ENCODE data around the gene NRN1L.
A peak's percentile ranks its signal among the peaks of the same experiment; 100 is the strongest.

Gene NRN1L

DNA sequence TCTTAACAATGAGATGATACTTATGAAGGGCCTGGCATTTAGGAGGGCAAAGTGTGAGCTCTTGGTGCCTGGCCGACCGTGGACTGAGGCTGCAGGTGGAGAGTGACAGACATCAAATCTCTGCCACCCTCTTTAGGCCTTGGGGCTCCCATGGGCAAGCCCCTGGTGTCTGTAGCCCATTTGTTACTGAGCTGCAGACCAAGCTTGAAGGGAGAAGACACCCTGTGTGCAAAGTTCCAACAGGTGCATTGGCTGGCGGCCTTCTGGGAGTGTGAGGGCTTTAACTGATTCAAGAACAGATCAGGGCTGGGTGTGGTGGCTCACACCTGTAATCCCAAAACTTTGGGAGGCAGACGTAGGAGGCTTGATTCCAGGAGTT is 47.8 kb downstream of the NRN1L start:
- TF ChIP-seq ZBTB7A (IDR thresholded peaks at IDR 0.05; ENCODE audit: low read depth) (no peak), CEBPB (IDR thresholded peaks at IDR 0.05) (no peak), CREB1 (IDR thresholded peaks at IDR 0.05; ENCODE audit: low read depth) (no peak), NFIC (IDR thresholded peaks at IDR 0.05) (no peak), TEAD4 (IDR thresholded peaks at IDR 0.05) (no peak), FOXM1 (IDR thresholded peaks at IDR 0.05; ENCODE audit: borderline replicate concordance, low read depth) (no peak), YY1 (IDR thresholded peaks at IDR 0.05; ENCODE audit: low read depth) (no peak), TAF1 (IDR thresholded peaks at IDR 0.05; ENCODE audit: low read depth) (no peak), RAD21 (IDR thresholded peaks at IDR 0.05; ENCODE audit: low read depth) (no peak), TCF12 (IDR thresholded peaks at IDR 0.05; ENCODE audit: low read depth) (no peak), EP300 (IDR thresholded peaks at IDR 0.05; ENCODE audit: borderline replicate concordance) (no peak)
- TF ChIP-seq, protein P1, sequence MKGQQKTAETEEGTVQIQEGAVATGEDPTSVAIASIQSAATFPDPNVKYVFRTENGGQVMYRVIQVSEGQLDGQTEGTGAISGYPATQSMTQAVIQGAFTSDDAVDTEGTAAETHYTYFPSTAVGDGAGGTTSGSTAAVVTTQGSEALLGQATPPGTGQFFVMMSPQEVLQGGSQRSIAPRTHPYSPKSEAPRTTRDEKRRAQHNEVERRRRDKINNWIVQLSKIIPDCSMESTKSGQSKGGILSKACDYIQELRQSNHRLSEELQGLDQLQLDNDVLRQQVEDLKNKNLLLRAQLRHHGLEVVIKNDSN (IDR thresholded peaks at IDR 0.05) = no peak
- TF ChIP-seq, protein P2, sequence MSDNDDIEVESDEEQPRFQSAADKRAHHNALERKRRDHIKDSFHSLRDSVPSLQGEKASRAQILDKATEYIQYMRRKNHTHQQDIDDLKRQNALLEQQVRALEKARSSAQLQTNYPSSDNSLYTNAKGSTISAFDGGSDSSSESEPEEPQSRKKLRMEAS (IDR thresholded peaks at IDR 0.05) = no peak

DNA sequence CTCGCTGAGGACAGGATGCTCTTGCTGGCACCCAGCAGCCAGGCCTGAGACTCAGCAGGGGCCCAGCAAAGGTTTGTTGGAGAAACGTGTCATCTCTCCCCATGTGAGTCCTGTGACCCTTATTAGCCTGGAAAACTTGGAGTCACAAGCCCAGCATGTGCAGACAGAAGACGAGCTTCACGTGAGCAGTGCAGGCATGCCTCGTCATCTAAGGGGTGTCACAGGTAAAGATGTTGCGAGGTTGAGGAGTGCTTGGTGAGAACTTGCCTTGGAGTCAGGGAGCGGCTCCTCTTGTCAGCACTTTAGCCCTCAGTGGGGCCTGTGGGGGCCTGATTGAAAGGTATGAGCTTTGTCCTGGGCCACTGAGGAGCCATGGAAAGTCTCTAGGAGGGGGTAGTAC is 49.1 kb downstream of the NRN1L start:
- TF ChIP-seq RAD21 (IDR thresholded peaks at IDR 0.05; ENCODE audit: low read depth) (no peak), CEBPB (IDR thresholded peaks at IDR 0.05) (no peak), TAF1 (IDR thresholded peaks at IDR 0.05; ENCODE audit: low read depth) (no peak), ZBTB7A (IDR thresholded peaks at IDR 0.05; ENCODE audit: low read depth) (no peak), TCF12 (IDR thresholded peaks at IDR 0.05; ENCODE audit: low read depth) (no peak), EGR1 (IDR thresholded peaks at IDR 0.05) (no peak), EP300 (IDR thresholded peaks at IDR 0.05; ENCODE audit: borderline replicate concordance) (no peak), CREB1 (IDR thresholded peaks at IDR 0.05; ENCODE audit: low read depth) (no peak), NFIC (IDR thresholded peaks at IDR 0.05) (no peak)
- TF ChIP-seq, protein P1 (IDR thresholded peaks at IDR 0.05) = no peak

DNA sequence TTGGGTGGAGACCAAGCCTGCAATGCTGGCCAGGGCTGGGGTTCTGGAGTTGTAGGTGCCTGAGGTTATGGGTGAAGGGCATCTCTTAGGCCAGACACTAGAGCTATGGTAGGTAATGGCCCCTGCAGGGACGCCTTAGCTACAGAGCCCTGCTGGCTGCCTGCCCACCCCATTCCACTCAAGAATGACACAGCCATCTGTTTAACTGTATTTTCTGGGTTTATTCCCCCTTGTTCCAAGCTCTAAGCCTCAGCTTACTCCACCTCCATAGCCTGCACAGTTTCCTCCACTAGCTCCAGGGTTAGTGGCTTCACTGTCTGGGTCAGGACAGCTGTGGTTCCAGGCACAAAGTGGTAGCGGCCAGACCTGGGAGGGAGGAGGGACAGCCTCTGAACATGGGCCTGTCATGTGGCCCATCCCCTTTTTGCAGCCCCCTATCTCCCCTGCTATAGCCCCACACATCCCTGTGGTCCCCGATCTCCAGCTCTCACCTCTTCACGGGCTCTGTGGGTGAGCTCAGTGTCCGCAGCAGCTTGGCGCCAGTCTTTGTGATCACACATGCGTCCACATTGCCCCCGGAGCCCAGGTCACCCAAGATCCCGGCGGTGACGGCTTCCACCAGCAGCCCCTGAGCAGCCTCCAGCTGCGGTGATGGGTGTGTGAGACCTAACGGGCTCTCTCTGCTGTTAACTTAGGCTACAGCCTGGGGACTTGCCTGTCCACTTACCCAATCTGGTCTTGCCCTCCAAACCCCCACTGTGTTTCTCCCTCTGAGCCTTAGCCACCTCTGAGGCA is 49.8 kb downstream of the NRN1L start:
- no peak for TF ChIP-seq YY1 (IDR thresholded peaks at IDR 0.05; ENCODE audit: low read depth)

DNA sequence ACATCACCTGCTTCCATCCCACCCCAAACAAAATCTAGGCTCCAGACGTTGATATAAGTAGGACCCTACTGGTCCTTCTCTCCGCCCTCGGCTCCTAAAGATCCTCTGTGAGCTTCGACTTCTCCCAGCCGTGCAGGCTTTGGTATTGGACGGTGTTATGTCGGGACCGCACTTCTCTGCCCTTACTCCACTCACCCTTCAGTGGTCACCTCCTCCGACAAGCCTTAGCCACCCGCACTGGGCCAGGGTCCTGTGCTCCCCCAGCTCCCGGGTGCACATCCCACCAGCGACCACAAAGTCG is 50.4 kb downstream of the NRN1L start:
- TF ChIP-seq, protein P1 (IDR thresholded peaks at IDR 0.05) = no peak
- TF ChIP-seq TEAD4 (IDR thresholded peaks at IDR 0.05) (no peak), CEBPB (IDR thresholded peaks at IDR 0.05) (no peak), EP300 (IDR thresholded peaks at IDR 0.05; ENCODE audit: borderline replicate concordance) (no peak), EGR1 (IDR thresholded peaks at IDR 0.05) (no peak), NFIC (IDR thresholded peaks at IDR 0.05) (no peak), ZBTB7A (IDR thresholded peaks at IDR 0.05; ENCODE audit: low read depth) (no peak), FOXM1 (IDR thresholded peaks at IDR 0.05; ENCODE audit: borderline replicate concordance, low read depth) (no peak), TCF12 (IDR thresholded peaks at IDR 0.05; ENCODE audit: low read depth) (no peak)
- TF ChIP-seq, protein P3, sequence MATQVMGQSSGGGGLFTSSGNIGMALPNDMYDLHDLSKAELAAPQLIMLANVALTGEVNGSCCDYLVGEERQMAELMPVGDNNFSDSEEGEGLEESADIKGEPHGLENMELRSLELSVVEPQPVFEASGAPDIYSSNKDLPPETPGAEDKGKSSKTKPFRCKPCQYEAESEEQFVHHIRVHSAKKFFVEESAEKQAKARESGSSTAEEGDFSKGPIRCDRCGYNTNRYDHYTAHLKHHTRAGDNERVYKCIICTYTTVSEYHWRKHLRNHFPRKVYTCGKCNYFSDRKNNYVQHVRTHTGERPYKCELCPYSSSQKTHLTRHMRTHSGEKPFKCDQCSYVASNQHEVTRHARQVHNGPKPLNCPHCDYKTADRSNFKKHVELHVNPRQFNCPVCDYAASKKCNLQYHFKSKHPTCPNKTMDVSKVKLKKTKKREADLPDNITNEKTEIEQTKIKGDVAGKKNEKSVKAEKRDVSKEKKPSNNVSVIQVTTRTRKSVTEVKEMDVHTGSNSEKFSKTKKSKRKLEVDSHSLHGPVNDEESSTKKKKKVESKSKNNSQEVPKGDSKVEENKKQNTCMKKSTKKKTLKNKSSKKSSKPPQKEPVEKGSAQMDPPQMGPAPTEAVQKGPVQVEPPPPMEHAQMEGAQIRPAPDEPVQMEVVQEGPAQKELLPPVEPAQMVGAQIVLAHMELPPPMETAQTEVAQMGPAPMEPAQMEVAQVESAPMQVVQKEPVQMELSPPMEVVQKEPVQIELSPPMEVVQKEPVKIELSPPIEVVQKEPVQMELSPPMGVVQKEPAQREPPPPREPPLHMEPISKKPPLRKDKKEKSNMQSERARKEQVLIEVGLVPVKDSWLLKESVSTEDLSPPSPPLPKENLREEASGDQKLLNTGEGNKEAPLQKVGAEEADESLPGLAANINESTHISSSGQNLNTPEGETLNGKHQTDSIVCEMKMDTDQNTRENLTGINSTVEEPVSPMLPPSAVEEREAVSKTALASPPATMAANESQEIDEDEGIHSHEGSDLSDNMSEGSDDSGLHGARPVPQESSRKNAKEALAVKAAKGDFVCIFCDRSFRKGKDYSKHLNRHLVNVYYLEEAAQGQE (IDR thresholded peaks at IDR 0.05; ENCODE audit: low read depth) = no peak

DNA sequence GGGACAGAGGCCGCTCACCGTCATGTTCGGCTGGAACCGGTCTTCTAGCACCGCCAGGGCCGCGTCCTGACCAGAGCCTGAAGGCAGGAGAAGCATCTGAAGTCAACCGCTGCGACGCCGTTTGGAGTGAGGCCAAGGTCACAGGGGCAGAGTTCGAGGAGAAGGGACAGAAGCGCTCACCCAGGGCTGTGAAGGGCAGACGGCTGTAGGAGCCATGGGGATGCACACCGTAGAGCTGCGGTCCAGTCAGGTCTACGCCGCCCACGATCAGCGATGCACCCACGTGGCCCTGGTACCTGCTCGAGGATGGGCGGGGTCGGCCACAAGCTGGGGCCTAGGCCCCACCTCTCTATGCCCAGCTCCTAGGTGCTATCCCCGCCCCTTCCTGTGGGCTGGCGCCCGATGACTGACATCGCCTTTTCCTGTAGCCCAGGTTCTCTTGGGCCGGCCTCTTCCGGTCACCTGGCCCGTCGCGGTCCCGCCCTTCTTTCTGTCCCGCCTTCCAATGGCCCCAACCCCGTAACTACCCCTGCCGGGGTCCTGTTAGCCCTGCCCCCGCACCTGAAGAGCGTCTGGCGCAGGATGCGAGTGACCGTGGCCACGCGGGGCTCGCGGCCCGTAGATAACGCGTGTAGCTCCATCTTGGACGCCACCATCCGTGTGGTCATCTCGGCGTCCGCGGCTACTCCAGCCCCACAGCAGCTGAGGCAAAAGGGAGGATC is 50.9 kb downstream of the NRN1L start:
- no peak for TF ChIP-seq FOXM1 (IDR thresholded peaks at IDR 0.05; ENCODE audit: borderline replicate concordance, low read depth)
- no peak for TF ChIP-seq RAD21 (IDR thresholded peaks at IDR 0.05; ENCODE audit: low read depth)
- peak; percentile 83; the same call in 1 of the 2 replicates for TF ChIP-seq ZBTB7A (IDR thresholded peaks at IDR 0.05; ENCODE audit: low read depth)
- TF ChIP-seq NFIC (IDR thresholded peaks at IDR 0.05) = peak; percentile 59
- TF ChIP-seq, protein P2 (IDR thresholded peaks at IDR 0.05) = peak; percentile 98
- peak; percentile 86 for TF ChIP-seq EGR1 (IDR thresholded peaks at IDR 0.05)
- no peak for TF ChIP-seq CEBPB (IDR thresholded peaks at IDR 0.05)
- TF ChIP-seq, protein P3 (IDR thresholded peaks at IDR 0.05; ENCODE audit: low read depth) = no peak
- no peak for TF ChIP-seq TEAD4 (IDR thresholded peaks at IDR 0.05)
- TF ChIP-seq, protein P1 (IDR thresholded peaks at IDR 0.05) = peak; percentile 93
- peak; percentile 19; the same call in 1 of the 2 replicates for TF ChIP-seq EP300 (IDR thresholded peaks at IDR 0.05; ENCODE audit: borderline replicate concordance)
- TF ChIP-seq CREB1 (IDR thresholded peaks at IDR 0.05; ENCODE audit: low read depth) = no peak
- peak; percentile 67; the same call in 1 of the 2 replicates for TF ChIP-seq YY1 (IDR thresholded peaks at IDR 0.05; ENCODE audit: low read depth)
- TF ChIP-seq TCF12 (IDR thresholded peaks at IDR 0.05; ENCODE audit: low read depth) = no peak
- TF ChIP-seq TAF1 (IDR thresholded peaks at IDR 0.05; ENCODE audit: low read depth) = peak; percentile 84
